Activated CD4-positive, alpha-beta T cell treated with anti-CD3 and anti-CD28 coated beads, Interleukin-2, amount 10 ng/mL, durations not matched to agents 24 days and 14 days (primary cell): ENCODE data around the gene MACROD2. TPM values are rescaled to one million over a fixed set of nuclear protein-coding genes. Genes with fewer than 3 reads are reported as not detected.

ENCODE experiments used
- DNase-seq: peaks from one replicate; pipeline ENCODE4 v3.0.0; 2022
- H3K27ac Mint-ChIP-seq: one replicate; pipeline ENCODE4 v1.8.0; 2022; ENCODE audit warnings: mild to moderate bottlenecking, mixed read lengths
- H3K27me3 Mint-ChIP-seq: one replicate; pipeline ENCODE4 v1.8.0; 2022; ENCODE audit warnings: mixed read lengths
- H3K36me3 Mint-ChIP-seq: one replicate; pipeline ENCODE4 v1.8.0; 2022; ENCODE audit warnings: low read depth, mild to moderate bottlenecking, mixed read lengths
- H3K4me1 Mint-ChIP-seq: one replicate; pipeline ENCODE4 v1.8.0; 2021; ENCODE audit warnings: mixed read lengths
- H3K4me3 Mint-ChIP-seq: one replicate; pipeline ENCODE4 v1.8.0; 2022; ENCODE audit warnings: mild to moderate bottlenecking, moderate library complexity, mixed read lengths
- H3K9me3 Mint-ChIP-seq: one replicate; pipeline ENCODE4 v1.8.0; 2021; ENCODE audit warnings: mixed read lengths
- intact Hi-C: fragments of 100-400 bp; cut with micrococcal nuclease; formaldehyde crosslinking; loops from one replicate; pipeline ENCODE4 v1.15.1; 2023
- total RNA-seq: library from RNA; stranded (reverse); gene quantifications from 2 replicates; pipeline ENCODE4 v1.2.3, GENCODE V29; 2022

MACROD2 gene
- total RNA-seq, 1 donor from 2014 or later: not detected

DNA sequence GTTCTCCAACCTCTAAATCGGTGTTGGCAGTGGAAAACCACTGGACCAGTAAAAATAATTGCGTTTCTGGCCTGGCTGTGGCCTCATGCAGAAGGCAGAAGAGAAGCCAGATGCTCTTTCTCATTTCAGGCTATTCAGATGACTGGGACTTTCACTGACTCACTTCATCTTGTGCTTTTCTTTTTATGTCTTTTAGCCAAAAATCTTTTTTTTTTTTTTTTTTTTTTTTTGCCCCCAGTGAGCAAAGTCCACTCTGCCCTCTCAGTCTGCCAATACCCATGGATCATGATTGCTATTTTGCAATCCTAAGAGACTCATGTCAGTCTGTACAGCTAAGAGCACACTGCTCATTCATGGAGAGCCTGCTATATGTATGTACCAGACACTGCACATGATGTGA lies 1615.5 kb downstream of the MACROD2 start:
- intact Hi-C loops: no loop called here
- DNase-seq: no peak
- Mint-ChIP-seq H3K27me3 (no peaks in the 10 kb centered on the region), H3K36me3 (no peaks in the 10 kb centered on the region), H3K9me3 (peaks cover 7% of the 10 kb centered on the region), H3K27ac (no peak overlapping the region), H3K4me1 (no peaks in the 10 kb centered on the region), H3K4me3 (no peak overlapping the region)

DNA sequence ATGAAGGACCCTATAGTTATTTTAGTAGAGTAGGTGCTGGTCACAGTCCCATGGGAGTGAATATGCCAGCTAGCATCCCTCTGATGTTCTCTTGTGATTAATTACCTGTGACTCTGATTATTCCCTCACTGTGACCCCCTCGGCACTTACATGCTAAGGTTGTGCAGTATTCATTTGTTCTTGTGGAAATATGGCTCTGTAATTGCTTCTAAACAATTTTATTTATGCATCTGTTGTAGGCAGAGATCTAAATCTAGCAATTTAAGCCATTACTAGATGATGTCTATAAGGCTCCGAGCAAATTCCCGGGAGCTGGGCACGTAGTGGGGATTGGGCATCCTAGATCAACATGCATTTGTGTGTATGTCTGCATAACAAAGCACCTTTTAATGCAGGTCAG lies 1616.2 kb downstream of the MACROD2 start:
- intact Hi-C loops: no loop called here
- Mint-ChIP-seq H3K4me1 (no peaks in the 10 kb centered on the region), H3K36me3 (no peaks in the 10 kb centered on the region), H3K9me3 (peaks cover 7% of the 10 kb centered on the region), H3K27me3 (no peaks in the 10 kb centered on the region), H3K4me3 (no peak overlapping the region), H3K27ac (no peak overlapping the region)
- DNase-seq: no peak

DNA sequence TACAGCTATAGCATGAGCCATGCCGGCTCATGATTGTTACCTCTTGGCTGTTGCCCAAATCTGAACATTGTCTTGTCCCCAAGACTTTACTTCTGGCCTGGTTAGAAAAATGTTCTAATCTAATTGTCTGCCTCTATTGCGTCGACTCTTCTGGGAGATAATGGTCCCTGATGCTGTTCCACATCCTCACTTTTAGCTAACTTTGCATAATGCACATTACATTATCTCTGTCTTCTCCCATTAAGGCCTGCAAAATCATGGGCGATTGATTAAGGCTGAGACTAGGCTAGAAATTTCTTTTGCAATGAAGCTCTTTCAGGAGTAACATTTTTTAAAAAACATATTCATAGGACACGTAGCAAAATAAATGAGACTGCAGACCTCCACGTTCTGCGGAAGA lies 1616.9 kb downstream of the MACROD2 start:
- Mint-ChIP-seq H3K9me3 (peaks cover 7% of the 10 kb centered on the region), H3K27ac (no peak overlapping the region), H3K36me3 (no peaks in the 10 kb centered on the region), H3K4me3 (no peak overlapping the region), H3K4me1 (no peaks in the 10 kb centered on the region), H3K27me3 (no peaks in the 10 kb centered on the region)
- no peak for DNase-seq
- intact Hi-C loops: no loop called here

DNA sequence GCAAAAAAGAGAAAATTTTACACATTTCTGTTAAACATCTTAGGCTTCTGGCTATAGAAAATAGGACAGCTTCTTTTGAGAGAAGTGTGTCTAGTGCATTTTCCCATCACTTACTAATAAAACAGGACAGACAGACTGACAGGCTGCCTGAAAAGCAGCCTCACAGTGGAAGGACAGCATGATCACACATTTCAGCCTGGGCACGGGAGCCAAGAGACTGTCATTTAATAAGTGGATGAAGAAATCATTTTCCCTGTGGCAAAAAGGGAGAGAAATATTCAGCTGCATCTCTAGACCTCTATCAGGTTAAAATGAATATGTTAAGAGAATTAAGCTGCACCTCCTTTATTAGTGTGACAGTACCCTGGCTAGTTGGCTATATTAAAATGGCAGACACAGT lies 1617.5 kb downstream of the MACROD2 start:
- no peak for DNase-seq
- Mint-ChIP-seq H3K27me3 (no peaks in the 10 kb centered on the region), H3K4me3 (no peak overlapping the region), H3K36me3 (no peaks in the 10 kb centered on the region), H3K4me1 (no peaks in the 10 kb centered on the region), H3K9me3 (peaks cover 10% of the 10 kb centered on the region), H3K27ac (no peak overlapping the region)
- intact Hi-C loops: no loop called here

DNA sequence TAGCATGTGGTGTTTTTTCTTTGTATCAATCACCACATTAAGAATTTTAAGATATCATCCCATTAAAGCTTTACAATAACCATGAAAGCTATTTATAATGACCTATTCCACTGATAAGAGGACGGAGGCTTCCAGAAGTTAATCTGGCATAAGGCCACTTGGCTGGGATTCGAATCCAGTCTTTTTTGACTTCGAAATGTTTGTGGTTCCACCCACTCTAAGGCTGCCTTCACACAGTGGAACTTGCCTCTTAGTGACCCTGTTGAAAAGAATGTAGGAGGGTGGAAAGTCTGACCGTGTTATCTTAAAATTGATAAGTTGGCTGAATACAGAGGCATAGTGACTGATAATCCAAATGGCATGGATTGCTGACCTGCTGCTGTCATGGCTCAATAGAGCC lies 1618.2 kb downstream of the MACROD2 start:
- Mint-ChIP-seq H3K27ac (no peak overlapping the region), H3K4me3 (no peak overlapping the region), H3K36me3 (no peaks in the 10 kb centered on the region), H3K9me3 (peaks cover 6% of the 10 kb centered on the region), H3K27me3 (no peaks in the 10 kb centered on the region), H3K4me1 (no peaks in the 10 kb centered on the region)
- no peak for DNase-seq
- intact Hi-C loops: no loop called here

DNA sequence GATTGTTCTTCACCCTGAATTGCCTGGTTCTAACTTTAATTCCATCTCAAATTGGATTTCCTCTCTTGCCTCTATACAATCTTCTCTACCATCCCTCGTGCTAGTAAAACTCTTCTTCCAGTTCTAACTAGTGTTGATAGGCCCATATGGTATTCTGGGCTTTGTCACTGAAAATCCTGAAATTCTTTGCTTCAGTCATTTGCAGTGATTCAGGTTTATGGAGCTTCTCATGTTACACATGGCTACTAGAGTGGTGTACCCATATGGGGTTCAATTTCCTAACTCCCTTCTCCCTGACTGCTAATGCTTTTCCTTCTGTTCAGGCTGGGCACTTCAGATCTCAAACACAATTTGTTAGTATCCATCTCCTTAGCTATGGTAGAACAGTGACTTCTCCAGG lies 1621.3 kb downstream of the MACROD2 start:
- Mint-ChIP-seq H3K27ac (no peak overlapping the region), H3K36me3 (no peaks in the 10 kb centered on the region), H3K9me3 (peaks cover 7% of the 10 kb centered on the region), H3K27me3 (no peaks in the 10 kb centered on the region), H3K4me3 (no peak overlapping the region), H3K4me1 (no peaks in the 10 kb centered on the region)
- intact Hi-C loops: no loop called here
- DNase-seq: no peak

DNA sequence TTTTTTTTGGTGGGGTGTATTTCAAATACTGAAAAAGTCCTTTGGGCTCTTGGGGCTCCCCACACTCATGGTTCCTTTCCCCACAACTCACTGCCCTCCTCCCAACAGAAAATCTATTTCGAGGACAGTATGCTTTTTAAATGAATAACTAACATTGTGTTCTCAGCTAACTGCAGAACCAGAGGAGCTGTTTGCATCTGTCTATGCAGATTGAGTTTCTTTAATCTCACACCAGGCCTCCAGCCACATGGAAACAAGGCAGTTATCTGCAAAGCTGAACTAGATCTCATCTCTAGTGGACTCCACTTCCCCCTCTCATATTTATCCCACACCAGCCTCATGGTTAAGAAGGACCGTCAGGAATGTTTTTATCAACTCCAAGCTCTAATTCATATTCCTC lies 1622.8 kb downstream of the MACROD2 start:
- intact Hi-C loops: no loop called here
- H3K27ac Mint-ChIP-seq: no peak overlapping the region
- no peaks in the 10 kb centered on the region for H3K36me3 Mint-ChIP-seq
- no peaks in the 10 kb centered on the region for H3K27me3 Mint-ChIP-seq
- no peaks in the 10 kb centered on the region for H3K4me1 Mint-ChIP-seq
- peaks cover 7% of the 10 kb centered on the region for H3K9me3 Mint-ChIP-seq
- H3K4me3 Mint-ChIP-seq: no peak overlapping the region
- no peak for DNase-seq

DNA sequence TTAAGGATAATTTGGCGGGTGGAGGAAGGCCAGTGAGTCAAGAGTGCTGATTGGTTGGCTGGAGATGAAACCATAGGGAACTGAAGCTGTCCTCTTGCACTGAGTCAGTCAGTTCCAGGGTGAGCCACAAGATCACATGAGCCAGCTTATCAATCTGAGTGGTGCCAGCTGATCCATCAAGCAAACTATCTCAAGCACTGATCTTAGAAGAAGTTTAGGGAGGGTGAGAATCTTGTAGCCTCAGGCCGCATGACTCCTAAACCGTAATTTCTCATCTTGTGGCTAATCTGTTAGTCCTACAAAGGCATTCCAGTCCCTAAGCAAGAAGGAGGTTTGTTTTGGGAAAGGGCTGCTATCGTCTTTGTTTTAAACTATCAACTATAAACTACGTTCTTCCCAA lies 1623.6 kb downstream of the MACROD2 start:
- Mint-ChIP-seq H3K27me3 (no peaks in the 10 kb centered on the region), H3K4me1 (no peaks in the 10 kb centered on the region), H3K9me3 (peaks cover 7% of the 10 kb centered on the region), H3K4me3 (no peak overlapping the region), H3K27ac (no peak overlapping the region), H3K36me3 (no peaks in the 10 kb centered on the region)
- DNase-seq: no peak
- intact Hi-C loops: no loop called here

DNA sequence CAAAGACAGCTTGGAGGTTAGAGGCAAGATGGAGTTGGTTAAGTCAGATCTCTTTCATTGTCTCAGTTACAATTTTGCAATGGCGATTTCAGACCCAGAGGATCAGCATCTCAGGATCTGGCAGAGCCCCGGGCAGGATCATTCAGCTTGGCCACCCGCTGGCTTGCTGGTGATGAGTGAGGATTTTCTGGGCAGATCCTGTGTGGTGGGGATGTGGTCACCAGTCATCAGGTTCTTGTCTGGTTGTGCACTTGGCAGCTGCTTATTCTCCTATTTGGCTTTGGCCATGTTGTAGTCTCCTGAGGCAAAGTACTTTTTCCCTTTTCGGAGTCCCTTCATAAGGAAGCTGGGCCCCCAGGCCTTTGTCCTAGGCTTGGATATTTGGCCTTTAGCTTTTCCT lies 1624.0 kb downstream of the MACROD2 start:
- Mint-ChIP-seq H3K4me1 (no peaks in the 10 kb centered on the region), H3K27ac (no peak overlapping the region), H3K36me3 (no peaks in the 10 kb centered on the region), H3K4me3 (no peak overlapping the region), H3K9me3 (peaks cover 7% of the 10 kb centered on the region), H3K27me3 (no peaks in the 10 kb centered on the region)
- intact Hi-C loops: no loop called here
- no peak for DNase-seq

DNA sequence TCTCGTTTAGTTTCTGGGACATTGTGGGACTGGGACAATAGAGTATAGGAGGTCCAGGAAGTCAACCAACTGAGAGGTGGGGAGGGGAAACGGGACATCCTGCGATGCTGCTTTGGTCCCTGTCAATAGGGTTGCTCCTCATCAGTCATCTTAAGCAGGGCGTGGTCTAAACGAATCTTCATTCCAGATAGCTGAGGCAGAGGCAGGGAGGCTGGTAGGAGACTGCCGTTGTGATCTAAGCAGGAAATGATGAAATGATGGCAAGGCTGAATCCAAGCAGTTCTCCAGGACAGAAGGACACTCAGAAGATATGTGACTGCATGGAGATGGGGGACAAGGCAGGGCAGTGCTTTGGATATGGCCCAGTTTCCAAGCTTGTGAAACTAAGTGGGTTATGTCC lies 1624.5 kb downstream of the MACROD2 start:
- Mint-ChIP-seq H3K27me3 (no peaks in the 10 kb centered on the region), H3K9me3 (peaks cover 7% of the 10 kb centered on the region), H3K4me3 (no peak overlapping the region), H3K4me1 (no peaks in the 10 kb centered on the region), H3K36me3 (no peaks in the 10 kb centered on the region), H3K27ac (no peak overlapping the region)
- no peak for DNase-seq
- intact Hi-C loops: no loop called here

DNA sequence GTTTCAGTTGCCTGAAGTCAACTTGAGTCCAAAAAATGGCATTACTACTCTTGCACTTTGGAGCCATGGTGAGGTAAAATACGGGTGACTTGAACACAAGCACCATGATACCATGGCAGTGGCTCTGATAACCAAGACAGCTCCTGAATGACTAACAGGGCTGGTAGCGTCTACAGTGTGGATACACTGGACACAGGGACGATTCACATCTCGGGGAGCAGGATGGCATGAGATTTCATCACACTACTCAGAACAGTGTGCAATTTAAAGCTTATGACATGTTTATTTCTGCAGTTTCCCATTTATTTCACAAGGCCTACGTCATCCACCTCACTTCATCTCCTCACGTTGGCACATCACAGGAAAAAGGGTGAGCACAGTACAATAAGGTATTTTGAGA lies 1627.1 kb downstream of the MACROD2 start:
- Mint-ChIP-seq H3K27me3 (no peaks in the 10 kb centered on the region), H3K36me3 (no peaks in the 10 kb centered on the region), H3K4me1 (no peaks in the 10 kb centered on the region), H3K9me3 (peaks cover 7% of the 10 kb centered on the region), H3K4me3 (no peak overlapping the region), H3K27ac (no peak overlapping the region)
- no peak for DNase-seq
- intact Hi-C loops: no loop called here

DNA sequence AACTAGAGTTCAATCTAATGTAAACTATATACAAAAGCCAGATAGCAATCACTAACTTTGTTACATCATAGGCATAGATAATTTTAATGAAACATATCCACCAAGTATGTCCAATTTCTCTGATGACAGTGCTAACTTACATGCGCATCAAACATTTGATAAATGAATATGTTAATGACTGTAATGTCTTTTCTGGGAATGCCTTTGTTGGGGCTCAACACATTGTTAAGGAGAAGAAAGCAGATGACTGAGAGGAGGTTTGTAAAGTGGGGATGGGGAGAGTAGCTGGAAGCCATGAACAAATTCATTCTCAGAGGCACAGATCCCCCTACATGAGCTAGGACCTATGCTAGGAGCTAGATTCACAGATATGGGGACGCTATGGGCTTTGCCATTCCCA lies 1627.9 kb downstream of the MACROD2 start:
- no peak overlapping the region for H3K27ac Mint-ChIP-seq
- no peaks in the 10 kb centered on the region for H3K4me1 Mint-ChIP-seq
- H3K9me3 Mint-ChIP-seq: peaks cover 4% of the 10 kb centered on the region
- no peaks in the 10 kb centered on the region for H3K27me3 Mint-ChIP-seq
- no peak for DNase-seq
- H3K36me3 Mint-ChIP-seq: no peaks in the 10 kb centered on the region
- intact Hi-C loops: no loop called here
- no peak overlapping the region for H3K4me3 Mint-ChIP-seq

DNA sequence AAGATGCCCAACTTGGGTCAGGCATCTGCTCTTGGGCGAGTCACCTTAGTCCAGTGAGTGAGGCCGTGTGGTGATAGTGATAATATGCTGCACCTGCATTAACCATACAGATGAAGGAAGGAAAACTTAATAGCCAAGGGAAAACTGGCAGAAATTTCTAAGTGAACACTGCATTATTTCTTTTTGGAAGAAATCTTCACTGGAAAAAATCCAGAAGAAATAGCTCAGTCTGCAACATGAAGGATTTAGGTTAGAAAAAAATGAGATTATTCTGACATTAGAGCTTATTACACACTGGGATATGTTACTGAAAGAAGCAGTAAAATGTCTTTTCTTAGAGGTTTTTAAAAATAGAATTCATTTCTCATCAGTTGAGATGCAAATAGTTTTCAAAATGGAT lies 1630.7 kb downstream of the MACROD2 start:
- DNase-seq: no peak
- no peak overlapping the region for H3K4me3 Mint-ChIP-seq
- H3K9me3 Mint-ChIP-seq: no peaks in the 10 kb centered on the region
- H3K27ac Mint-ChIP-seq: no peak overlapping the region
- intact Hi-C loops: no loop called here
- H3K27me3 Mint-ChIP-seq: no peaks in the 10 kb centered on the region
- no peaks in the 10 kb centered on the region for H3K36me3 Mint-ChIP-seq
- H3K4me1 Mint-ChIP-seq: no peaks in the 10 kb centered on the region

DNA sequence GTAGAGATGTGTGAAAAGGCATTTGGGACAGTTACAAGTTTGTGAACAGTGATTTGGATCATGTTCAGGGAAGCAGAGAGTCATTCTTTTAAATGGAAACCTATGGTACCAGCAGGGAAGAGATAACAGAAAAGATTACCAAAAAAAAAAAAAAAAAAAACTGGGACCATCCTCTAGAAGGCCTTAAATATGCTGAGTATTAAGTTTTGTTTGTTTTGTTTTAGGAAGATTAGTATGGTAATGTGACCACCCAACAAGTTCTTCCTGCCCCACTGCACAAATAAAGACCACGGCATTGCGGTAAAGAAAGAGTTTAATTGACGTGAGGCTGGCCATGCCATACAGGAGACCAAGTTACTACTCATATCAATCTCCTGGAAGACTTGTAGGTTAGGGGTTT lies 1631.8 kb downstream of the MACROD2 start:
- H3K4me1 Mint-ChIP-seq: no peaks in the 10 kb centered on the region
- no peaks in the 10 kb centered on the region for H3K36me3 Mint-ChIP-seq
- no peak for DNase-seq
- no peaks in the 10 kb centered on the region for H3K9me3 Mint-ChIP-seq
- intact Hi-C loops: no loop called here
- H3K27me3 Mint-ChIP-seq: no peaks in the 10 kb centered on the region
- no peak overlapping the region for H3K4me3 Mint-ChIP-seq
- no peak overlapping the region for H3K27ac Mint-ChIP-seq

DNA sequence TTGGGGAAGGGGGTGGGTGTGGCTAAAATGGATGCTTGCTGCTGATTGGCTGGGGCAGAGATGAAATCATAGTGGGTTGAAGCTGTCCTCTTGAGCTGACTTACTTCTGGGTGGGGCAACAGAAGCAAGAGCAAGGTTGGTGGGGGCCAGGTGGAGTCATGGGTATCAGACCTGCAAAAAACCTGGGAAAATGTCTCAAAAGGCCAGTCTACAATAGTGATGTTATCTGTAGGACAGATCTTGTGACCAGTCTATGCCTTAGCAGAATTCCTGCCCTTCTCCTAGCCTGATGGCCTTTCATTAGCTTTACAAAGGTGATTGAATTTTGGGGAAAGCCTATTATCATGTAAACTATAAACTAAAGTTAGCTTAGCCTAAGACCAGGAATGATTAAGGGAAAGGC lies 1632.2 kb downstream of the MACROD2 start:
- intact Hi-C loops: no loop called here
- no peaks in the 10 kb centered on the region for H3K4me1 Mint-ChIP-seq

More for the DNA sequence above, 1632.2 kb downstream of the MACROD2 start:
- Mint-ChIP-seq H3K36me3 (no peaks in the 10 kb centered on the region), H3K4me3 (no peak overlapping the region), H3K9me3 (no peaks in the 10 kb centered on the region), H3K27me3 (no peaks in the 10 kb centered on the region), H3K27ac (no peak overlapping the region)
- DNase-seq: no peak
